DOHH2 (cell line): Measurements from ENCODE around the gene FSTL4.

Source experiments
- H3F3A ChIP-seq: fragments of 200-600 bp; sonication (generic), shearing (Covaris generic); 2 replicates; pipeline ENCODE4 v1.6.0; 2016; ENCODE audit warnings: antibody characterized with exemption, mild to moderate bottlenecking; ENCODE audit not compliant: control insufficient read depth, insufficient read depth
- H3K27ac ChIP-seq: fragments of 200-600 bp; sonication (generic); 2 replicates; pipeline ENCODE4 v1.5.1; 2014; ENCODE audit warnings: low read depth, mild to moderate bottlenecking, low read length, moderate library complexity
- H3K27me3 ChIP-seq: fragments of 200-600 bp; sonication (generic); 2 replicates; pipeline ENCODE4 v1.6.1; 2014; ENCODE audit warnings: mild to moderate bottlenecking, low read length, mixed read lengths; ENCODE audit not compliant: control insufficient read depth
- H3K36me3 ChIP-seq: fragments of 200-600 bp; sonication (generic); 2 replicates; pipeline ENCODE4 v1.6.1; 2014; ENCODE audit warnings: mild to moderate bottlenecking, low read length, moderate library complexity, mixed read lengths; ENCODE audit not compliant: control insufficient read depth
- H3K4me1 ChIP-seq: fragments of 200-600 bp; sonication (generic); 2 replicates; pipeline ENCODE4 v1.6.1; 2014; ENCODE audit warnings: mild to moderate bottlenecking, low read length, mixed read lengths; ENCODE audit not compliant: control insufficient read depth
- H3K4me2 ChIP-seq: fragments of 200-600 bp; sonication (generic); 2 replicates; pipeline ENCODE4 v1.6.0; 2014; ENCODE audit warnings: mild to moderate bottlenecking, low read length, moderate library complexity
- H3K4me3 ChIP-seq: fragments of 200-600 bp; sonication (generic); 2 replicates; pipeline ENCODE4 v1.5.1; 2014; ENCODE audit warnings: mild to moderate bottlenecking, low read length, mixed read lengths
- H3K79me2 ChIP-seq: fragments of 200-600 bp; sonication (generic); 2 replicates; pipeline ENCODE4 v1.6.1; 2014; ENCODE audit warnings: mild to moderate bottlenecking, low read length, mixed read lengths; ENCODE audit not compliant: control insufficient read depth
- H3K9me2 ChIP-seq: fragments of 200-600 bp; sonication (generic); replicated peaks from 2 replicates; pipeline ENCODE4 v1.6.1; 2014; ENCODE audit warnings: mild to moderate bottlenecking, low read length, mixed read lengths; ENCODE audit not compliant: control insufficient read depth
- H3K9me3 ChIP-seq: fragments of 200-600 bp; sonication (generic); 2 replicates; pipeline ENCODE4 v1.6.1; 2014; ENCODE audit warnings: antibody characterized with exemption, low read length, mixed read lengths; ENCODE audit not compliant: control insufficient read depth, insufficient read depth
- H4K20me1 ChIP-seq: fragments of 200-600 bp; sonication (generic); 2 replicates; pipeline ENCODE4 v1.6.0; 2014; ENCODE audit warnings: low read depth, mild to moderate bottlenecking, antibody characterized with exemption, low read length, moderate library complexity; ENCODE audit not compliant: control insufficient read depth, insufficient read depth
- CTCF ChIP-seq: fragments of 200-600 bp; sonication (generic); IDR thresholded peaks from one replicate; pipeline ENCODE4 v1.5.1; 2014; ENCODE audit warnings: antibody characterized with exemption, mild to moderate bottlenecking, low read depth, low read length; ENCODE audit not compliant: poor library complexity, severe bottlenecking
- EZH2phosphoT487 ChIP-seq: fragments of 200-600 bp; sonication (generic); IDR thresholded peaks from 2 replicates; pipeline ENCODE4 v1.6.1; 2017; ENCODE audit warnings: borderline replicate concordance, mild to moderate bottlenecking, antibody characterized with exemption, low read length, moderate library complexity, mixed read lengths

The FSTL4 gene

DNA sequence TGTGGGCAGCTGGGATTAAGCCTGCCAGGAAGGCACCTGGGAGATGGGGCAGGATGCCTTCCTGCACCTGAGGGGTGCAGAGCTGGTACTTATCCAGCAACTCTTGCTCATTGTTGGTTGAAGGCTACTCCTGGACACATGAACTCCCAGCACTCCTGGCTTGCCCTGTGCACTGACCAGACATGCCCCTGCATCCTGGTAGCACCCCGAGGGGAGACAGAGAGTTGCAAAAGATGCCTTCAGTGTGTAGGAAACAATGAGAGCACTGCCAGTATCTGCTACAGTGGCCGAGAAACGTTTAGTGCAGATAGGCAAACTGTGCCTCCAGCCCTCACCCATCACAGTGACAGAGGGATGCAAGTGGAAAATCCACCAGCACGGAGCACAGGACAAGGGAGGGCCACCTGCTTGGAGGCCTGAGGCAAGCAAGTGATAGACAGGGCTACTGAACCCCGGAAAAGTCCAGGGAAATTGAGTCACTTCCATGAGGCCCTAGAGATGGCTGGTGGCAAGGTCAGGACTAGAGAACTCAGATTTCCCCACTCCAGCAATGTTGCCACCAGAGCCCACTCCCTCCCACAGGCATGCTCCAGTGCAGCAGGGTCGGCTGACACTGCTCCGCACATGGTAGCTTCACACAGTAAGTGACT lies 171.1 kb downstream of the FSTL4 start:
- no peak for TF ChIP-seq CTCF
- no peak for TF ChIP-seq EZH2phosphoT487
- H3K9me2 ChIP-seq = no peaks in the 10 kb centered on the region
- H3K4me3 ChIP-seq = no peak overlapping the region

DNA sequence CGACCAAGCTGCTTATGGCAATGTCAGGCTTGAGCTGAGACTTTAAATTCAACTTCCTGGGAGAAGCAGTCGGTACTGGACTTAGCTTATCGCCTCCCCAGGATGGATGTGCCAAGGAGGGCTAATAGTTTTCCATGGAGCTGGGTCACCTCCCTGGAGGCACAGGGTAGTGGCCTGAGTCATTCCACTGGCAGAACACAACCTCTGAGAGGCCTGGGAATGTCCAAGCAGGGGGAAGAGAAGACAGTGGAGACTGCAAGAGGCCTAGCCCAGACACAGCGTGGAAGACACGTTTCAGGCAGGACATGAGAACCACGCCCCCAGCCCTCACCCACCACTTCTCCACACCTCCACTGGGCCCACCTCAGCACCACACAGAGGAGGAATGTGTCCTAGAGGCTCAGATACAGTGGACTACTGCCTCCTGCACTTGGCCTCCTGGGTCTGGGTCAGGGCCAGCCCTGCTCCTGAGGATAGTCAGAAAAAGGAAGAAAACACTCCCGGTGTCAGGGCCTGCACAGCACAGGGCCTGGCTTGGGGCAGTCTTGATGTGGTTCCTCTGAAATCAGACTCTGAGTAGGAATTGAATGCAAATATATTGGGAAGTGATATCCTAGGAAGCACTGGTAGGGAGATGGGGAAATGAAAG lies 171.8 kb downstream of the FSTL4 start:
- Histone ChIP-seq H3K36me3 (no peaks in the 10 kb centered on the region), H3K9me2 (no peaks in the 10 kb centered on the region), H3F3A (no peaks in the 10 kb centered on the region), H3K79me2 (no peaks in the 10 kb centered on the region), H3K4me2 (no peak overlapping the region), H4K20me1 (no peaks in the 10 kb centered on the region), H3K4me1 (no peaks in the 10 kb centered on the region), H3K27ac (no peak overlapping the region), H3K9me3 (no peaks in the 10 kb centered on the region), H3K4me3 (no peak overlapping the region), H3K27me3 (peaks cover 3% of the 10 kb centered on the region; the same call in 1 of the 2 replicates)
- TF ChIP-seq CTCF (no peak), EZH2phosphoT487 (no peak)

More for the DNA sequence above, 171.1 kb downstream of the FSTL4 start:
- H3F3A ChIP-seq = no peaks in the 10 kb centered on the region
- H3K27ac ChIP-seq = no peak overlapping the region
- H3K4me1 ChIP-seq = no peaks in the 10 kb centered on the region
- no peak overlapping the region for H3K4me2 ChIP-seq
- no peaks in the 10 kb centered on the region for H3K79me2 ChIP-seq
- H3K27me3 ChIP-seq = peaks cover 3% of the 10 kb centered on the region; the same call in 1 of the 2 replicates
- no peaks in the 10 kb centered on the region for H3K36me3 ChIP-seq
- H4K20me1 ChIP-seq = no peaks in the 10 kb centered on the region
- no peaks in the 10 kb centered on the region for H3K9me3 ChIP-seq

- H3K9me2 ChIP-seq = no peaks in the 10 kb centered on the region
- no peaks in the 10 kb centered on the region for H3K36me3 ChIP-seq
- no peak for TF ChIP-seq EZH2phosphoT487
- no peak for TF ChIP-seq CTCF
- no peaks in the 10 kb centered on the region for H3F3A ChIP-seq
- H3K27ac ChIP-seq = no peak overlapping the region
- no peaks in the 10 kb centered on the region for H3K4me1 ChIP-seq
- no peak overlapping the region for H3K4me2 ChIP-seq
- no peaks in the 10 kb centered on the region for H3K79me2 ChIP-seq
- H3K4me3 ChIP-seq = no peak overlapping the region
- H3K9me3 ChIP-seq = no peaks in the 10 kb centered on the region
- peaks cover 3% of the 10 kb centered on the region; the same call in 1 of the 2 replicates for H3K27me3 ChIP-seq
- H4K20me1 ChIP-seq = no peaks in the 10 kb centered on the region
These were observed 172.5 kb downstream of the FSTL4 start for GRCh38 chr5:133439859-133440258.
